ENCODE data around the gene ENOX1. TPM values are rescaled to one million over a fixed set of nuclear protein-coding genes. Genes with fewer than 3 reads are reported as not detected.

ENOX1 gene
- total RNA-seq, 6 experiments from 2014 or later: 0.50 to 3.2 (median 0.64) TPM

DNA sequence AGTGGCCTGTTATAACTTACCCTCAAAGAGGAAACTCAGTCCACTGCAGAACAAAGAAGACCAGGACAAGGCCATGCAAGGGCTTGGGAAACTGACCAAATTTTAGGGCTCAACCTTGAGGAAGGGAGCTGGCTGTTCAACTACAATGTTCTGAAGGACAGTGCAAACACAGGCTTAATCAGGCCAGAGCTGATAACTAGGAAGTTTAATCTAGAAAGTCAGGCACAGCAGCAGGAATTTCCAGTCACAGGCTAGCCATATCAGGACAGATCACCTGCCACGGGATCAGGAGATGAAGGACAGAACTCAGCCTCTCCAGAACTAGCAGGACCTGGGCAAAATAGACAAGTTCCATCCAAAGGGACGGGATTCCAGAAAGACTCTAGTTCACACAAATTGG lies 89.4 kb downstream of the ENOX1 start:
- Mint-ChIP-seq H3K4me3 (no peak overlapping the region), H3K36me3 (ENCODE audit: low read depth) (no peaks in the 10 kb centered on the region), H3K27me3 (ENCODE audit: insufficient read depth) (no peaks in the 10 kb centered on the region; the same call in none of the 2 replicates), H3K4me1 (ENCODE audit: low read depth) (peaks cover 13% of the 10 kb centered on the region), H3K27ac (no peak overlapping the region), H3K9me3 (no peaks in the 10 kb centered on the region)
- TF ChIP-seq, protein P1, sequence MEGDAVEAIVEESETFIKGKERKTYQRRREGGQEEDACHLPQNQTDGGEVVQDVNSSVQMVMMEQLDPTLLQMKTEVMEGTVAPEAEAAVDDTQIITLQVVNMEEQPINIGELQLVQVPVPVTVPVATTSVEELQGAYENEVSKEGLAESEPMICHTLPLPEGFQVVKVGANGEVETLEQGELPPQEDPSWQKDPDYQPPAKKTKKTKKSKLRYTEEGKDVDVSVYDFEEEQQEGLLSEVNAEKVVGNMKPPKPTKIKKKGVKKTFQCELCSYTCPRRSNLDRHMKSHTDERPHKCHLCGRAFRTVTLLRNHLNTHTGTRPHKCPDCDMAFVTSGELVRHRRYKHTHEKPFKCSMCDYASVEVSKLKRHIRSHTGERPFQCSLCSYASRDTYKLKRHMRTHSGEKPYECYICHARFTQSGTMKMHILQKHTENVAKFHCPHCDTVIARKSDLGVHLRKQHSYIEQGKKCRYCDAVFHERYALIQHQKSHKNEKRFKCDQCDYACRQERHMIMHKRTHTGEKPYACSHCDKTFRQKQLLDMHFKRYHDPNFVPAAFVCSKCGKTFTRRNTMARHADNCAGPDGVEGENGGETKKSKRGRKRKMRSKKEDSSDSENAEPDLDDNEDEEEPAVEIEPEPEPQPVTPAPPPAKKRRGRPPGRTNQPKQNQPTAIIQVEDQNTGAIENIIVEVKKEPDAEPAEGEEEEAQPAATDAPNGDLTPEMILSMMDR (IDR thresholded peaks at IDR 0.05): no peak
- no peak for DNase-seq

DNA sequence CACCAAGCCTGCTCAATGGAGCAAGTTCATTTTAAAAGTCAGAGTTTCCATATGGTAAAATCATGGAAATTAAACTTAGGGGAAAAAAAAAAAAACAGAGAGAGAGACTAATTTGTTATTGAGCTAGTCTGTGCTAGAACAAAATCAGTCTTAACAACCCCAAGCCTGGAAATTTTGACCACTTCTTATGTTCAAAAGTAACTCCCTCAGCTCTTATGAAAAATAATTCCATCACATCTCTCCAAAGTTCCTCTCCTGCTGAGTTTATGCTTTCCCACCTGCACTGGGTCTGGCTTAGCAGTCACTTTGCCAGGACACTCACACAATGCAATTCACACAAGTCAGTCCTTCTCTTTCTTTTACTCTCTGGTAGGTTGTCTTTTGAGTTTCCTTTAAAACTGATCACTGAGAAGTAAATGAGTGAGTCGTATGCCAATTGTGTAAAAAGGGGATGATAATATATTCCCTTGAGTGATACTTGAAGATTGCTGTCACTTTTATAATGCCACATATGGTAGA lies 92.6 kb downstream of the ENOX1 start:
- H3K4me3 Mint-ChIP-seq: no peak overlapping the region
- TF ChIP-seq, protein P1 (IDR thresholded peaks at IDR 0.05): no peak
- no peak for DNase-seq
- H3K4me1 Mint-ChIP-seq (ENCODE audit: low read depth): peaks cover 13% of the 10 kb centered on the region
- H3K27ac Mint-ChIP-seq: no peak overlapping the region
- no peaks in the 10 kb centered on the region for H3K36me3 Mint-ChIP-seq (ENCODE audit: low read depth)
- H3K27me3 Mint-ChIP-seq (ENCODE audit: insufficient read depth): no peaks in the 10 kb centered on the region
- H3K9me3 Mint-ChIP-seq: no peaks in the 10 kb centered on the region

GRCh38 chr13:43693639-43694038 lies 93.1 kb downstream of the ENOX1 start:
- Mint-ChIP-seq H3K9me3 (no peaks in the 10 kb centered on the region), H3K4me3 (no peak overlapping the region), H3K27ac (no peak overlapping the region), H3K36me3 (ENCODE audit: low read depth) (no peaks in the 10 kb centered on the region), H3K4me1 (ENCODE audit: low read depth) (peaks cover 8% of the 10 kb centered on the region), H3K27me3 (ENCODE audit: insufficient read depth) (no peaks in the 10 kb centered on the region)
- TF ChIP-seq, protein P1 (IDR thresholded peaks at IDR 0.05): no peak
- no peak for DNase-seq

- no peak overlapping the region for H3K4me3 Mint-ChIP-seq
- no peak overlapping the region for H3K27ac Mint-ChIP-seq
- no peaks in the 10 kb centered on the region for H3K9me3 Mint-ChIP-seq
- DNase-seq: no peak
- H3K36me3 Mint-ChIP-seq (ENCODE audit: low read depth): no peaks in the 10 kb centered on the region
- TF ChIP-seq, protein P1 (IDR thresholded peaks at IDR 0.05): no peak
- 0 out of 2 replicates have a peak, but pooled peaks cover 2% of the 10 kb centered on the region for H3K27me3 Mint-ChIP-seq (ENCODE audit: insufficient read depth)
- peaks cover 11% of the 10 kb centered on the region for H3K4me1 Mint-ChIP-seq (ENCODE audit: low read depth)
Observed at GRCh38 chr13:43688227-43688907, 98.4 kb downstream of the ENOX1 start.

DNA sequence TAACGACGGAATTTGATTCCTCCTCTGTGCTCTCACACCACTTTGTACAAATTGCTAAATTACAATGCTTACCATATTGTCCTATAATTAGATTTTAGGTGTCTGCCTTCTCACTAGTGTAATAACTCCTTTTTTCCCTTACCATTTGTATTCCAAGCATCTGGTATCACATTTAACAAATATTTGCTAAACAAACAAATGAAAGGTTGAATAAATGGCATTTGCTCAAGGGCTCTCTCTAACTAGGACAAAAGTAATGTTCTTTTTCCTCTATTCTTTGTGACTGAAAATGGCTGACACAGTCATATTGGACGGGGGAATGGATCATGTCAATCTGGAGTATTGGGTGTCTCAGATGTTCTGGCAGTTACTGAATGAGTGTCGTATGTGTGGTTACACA lies 99.7 kb downstream of the ENOX1 start:
- Mint-ChIP-seq H3K27me3 (ENCODE audit: insufficient read depth) (peaks cover 4% of the 10 kb centered on the region; the same call in 1 of the 2 replicates), H3K36me3 (ENCODE audit: low read depth) (no peaks in the 10 kb centered on the region), H3K27ac (no peak overlapping the region), H3K9me3 (no peaks in the 10 kb centered on the region), H3K4me1 (ENCODE audit: low read depth) (peaks cover 11% of the 10 kb centered on the region), H3K4me3 (no peak overlapping the region; the same call in 1 of the 2 replicates)
- no peak for DNase-seq
- TF ChIP-seq, protein P1 (IDR thresholded peaks at IDR 0.05): no peak
